Measurements from ENCODE around the gene TUBA1A.
A peak's percentile ranks its signal among the peaks of the same experiment; 100 is the strongest.

TUBA1A gene

GRCh38 chr12:49206389-49206788, 17.5 kb upstream of the TUBA1A start:
- Histone ChIP-seq H3K9me3 (ENCODE audit: severe bottlenecking) (no peaks in the 10 kb centered on the region), H3K27ac (ENCODE audit: poor library complexity, severe bottlenecking) (no peak overlapping the region), H3K36me3 (ENCODE audit: low read depth) (no peaks in the 10 kb centered on the region), H3K4me3 (ENCODE audit: severe bottlenecking) (no peak overlapping the region), H3K27me3 (ENCODE audit: insufficient read depth, poor library complexity, severe bottlenecking) (no peaks in the 10 kb centered on the region), H3K4me1 (ENCODE audit: insufficient read depth, poor library complexity, severe bottlenecking) (peaks cover 9% of the 10 kb centered on the region)
- DNase-seq (ENCODE audit: low spot score) (no peak), ATAC-seq (ENCODE audit: low read depth) (no peak)
- TF ChIP-seq CTCF (IDR thresholded peaks at IDR 0.05; ENCODE audit: poor library complexity, severe bottlenecking): no peak

DNA sequence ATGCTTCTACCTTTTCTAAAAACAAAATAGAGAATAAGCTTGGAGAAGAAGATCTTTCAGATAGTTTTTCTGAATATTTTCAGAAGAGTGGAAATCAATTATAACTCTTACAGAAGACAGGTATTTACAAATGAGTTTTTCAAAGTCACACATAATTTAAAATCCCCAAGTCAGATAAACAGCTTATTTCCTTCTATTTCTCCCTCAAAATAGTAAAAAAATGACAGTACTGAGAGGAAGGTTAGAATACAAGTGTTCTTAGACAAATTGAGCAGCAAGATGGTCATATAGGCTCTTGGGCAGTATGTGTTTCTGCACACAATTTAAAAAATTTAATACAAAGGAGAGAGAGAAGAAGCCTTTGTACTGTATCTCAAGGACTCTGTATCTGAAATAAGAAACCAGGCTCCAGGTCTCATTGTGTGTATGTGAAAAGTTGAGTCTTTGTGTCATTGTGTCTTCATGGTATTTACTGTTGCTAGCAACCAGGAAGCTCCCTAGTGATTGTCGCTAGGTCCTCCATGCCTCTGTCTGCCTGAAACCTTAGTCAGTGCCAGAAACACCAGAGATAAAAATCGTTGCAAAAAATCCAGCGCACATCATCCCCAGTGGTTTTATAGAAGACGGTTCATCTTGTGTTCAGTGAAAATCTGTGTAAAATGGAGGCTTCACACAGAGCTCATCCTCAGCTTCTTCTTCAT, 12.9 kb upstream of the TUBA1A start:
- H3K4me3 ChIP-seq (ENCODE audit: severe bottlenecking): no peak overlapping the region
- H3K4me1 ChIP-seq (ENCODE audit: insufficient read depth, poor library complexity, severe bottlenecking): peaks cover 28% of the 10 kb centered on the region
- peak; percentile 10; the same call in 1 of the 3 replicates for ATAC-seq (ENCODE audit: low read depth)
- no peaks in the 10 kb centered on the region for H3K27me3 ChIP-seq (ENCODE audit: insufficient read depth, poor library complexity, severe bottlenecking)
- TF ChIP-seq CTCF (IDR thresholded peaks at IDR 0.05; ENCODE audit: poor library complexity, severe bottlenecking): no peak
- no peaks in the 10 kb centered on the region for H3K9me3 ChIP-seq (ENCODE audit: severe bottlenecking)
- peak overlapping the region; percentile 49 for H3K27ac ChIP-seq (ENCODE audit: poor library complexity, severe bottlenecking)
- DNase-seq (ENCODE audit: low spot score): no peak
- no peaks in the 10 kb centered on the region for H3K36me3 ChIP-seq (ENCODE audit: low read depth)

DNA sequence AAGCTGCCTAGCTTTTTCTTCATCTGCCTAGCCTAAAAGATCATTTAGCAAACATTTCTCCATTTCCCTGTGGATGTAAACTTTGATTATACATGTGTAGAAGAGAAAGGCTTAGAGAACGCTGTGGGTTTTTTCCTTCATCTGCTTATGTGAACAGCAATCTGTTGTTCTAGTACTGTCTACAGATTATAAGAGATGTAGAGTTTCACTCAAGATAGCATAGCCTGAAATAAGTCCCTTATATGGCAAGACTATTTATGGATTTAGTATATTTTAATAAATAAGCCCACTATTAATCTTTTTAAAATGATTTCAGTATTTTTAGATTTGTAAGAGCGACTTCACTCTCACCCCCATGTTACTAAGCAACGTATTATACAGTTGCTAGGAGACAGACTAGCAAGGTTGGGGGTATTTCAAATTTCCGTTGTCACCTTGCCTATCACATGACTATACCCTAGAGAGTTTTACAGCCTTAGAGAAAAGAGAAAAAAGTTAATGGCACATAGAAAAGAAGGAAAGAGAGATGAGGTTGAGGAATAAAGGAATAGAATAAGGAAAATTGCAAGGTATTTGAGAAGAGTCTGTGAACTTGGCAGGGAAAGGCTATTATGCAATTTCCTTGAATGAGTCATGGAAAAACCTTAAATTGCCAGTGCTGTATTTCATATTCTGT, 12.2 kb upstream of the TUBA1A start:
- peak overlapping the region; percentile 49 for H3K27ac ChIP-seq (ENCODE audit: poor library complexity, severe bottlenecking)
- no peak overlapping the region for H3K4me3 ChIP-seq (ENCODE audit: severe bottlenecking)
- H3K9me3 ChIP-seq (ENCODE audit: severe bottlenecking): no peaks in the 10 kb centered on the region
- no peaks in the 10 kb centered on the region for H3K36me3 ChIP-seq (ENCODE audit: low read depth)
- peaks cover 28% of the 10 kb centered on the region for H3K4me1 ChIP-seq (ENCODE audit: insufficient read depth, poor library complexity, severe bottlenecking)
- DNase-seq (ENCODE audit: low spot score) (no peak), ATAC-seq (ENCODE audit: low read depth) (peak; percentile 68)
- no peaks in the 10 kb centered on the region for H3K27me3 ChIP-seq (ENCODE audit: insufficient read depth, poor library complexity, severe bottlenecking)
- no peak for TF ChIP-seq CTCF (IDR thresholded peaks at IDR 0.05; ENCODE audit: poor library complexity, severe bottlenecking)

DNA sequence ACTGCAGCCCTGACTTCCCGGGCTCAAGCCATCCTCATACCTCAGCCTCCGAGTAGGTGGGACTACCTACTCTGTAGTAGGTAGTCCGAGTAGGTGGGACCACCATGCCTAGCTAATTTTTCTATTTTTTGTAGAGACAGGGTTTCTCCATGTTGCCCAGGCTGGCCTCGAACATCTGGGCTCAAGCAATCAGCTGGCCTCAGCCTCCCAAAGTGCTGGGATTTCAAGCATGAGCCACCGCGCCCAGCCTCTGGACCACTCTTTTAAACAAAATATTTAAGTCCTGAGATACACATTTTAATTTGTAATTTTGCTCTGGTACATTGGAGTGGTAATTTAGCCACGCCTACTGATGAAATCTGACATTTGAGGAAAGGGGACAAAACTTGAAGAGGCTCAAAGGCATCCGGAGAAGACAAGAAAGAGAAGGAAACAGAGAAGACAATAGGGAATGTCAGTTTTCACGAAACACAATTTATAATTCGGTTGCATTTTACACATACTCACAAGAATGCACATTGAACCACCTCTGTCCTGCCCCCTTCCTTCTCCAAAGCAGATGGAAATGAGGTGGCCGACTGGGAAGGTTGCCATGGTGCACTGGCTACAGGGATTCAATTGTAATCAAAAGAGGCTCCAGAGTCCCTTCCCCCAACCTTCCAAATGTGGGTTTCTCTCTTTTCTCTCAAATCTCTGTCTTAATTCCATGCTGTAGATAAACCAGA, 9.7 kb upstream of the TUBA1A start:
- H3K4me3 ChIP-seq (ENCODE audit: severe bottlenecking): no peak overlapping the region
- peak; percentile 78 for ATAC-seq (ENCODE audit: low read depth)
- TF ChIP-seq CTCF (IDR thresholded peaks at IDR 0.05; ENCODE audit: poor library complexity, severe bottlenecking): no peak
- H3K27me3 ChIP-seq (ENCODE audit: insufficient read depth, poor library complexity, severe bottlenecking): no peaks in the 10 kb centered on the region
- H3K27ac ChIP-seq (ENCODE audit: poor library complexity, severe bottlenecking): peak overlapping the region; percentile 56
- H3K36me3 ChIP-seq (ENCODE audit: low read depth): no peaks in the 10 kb centered on the region
- DNase-seq (ENCODE audit: low spot score): peak; percentile 65
- peaks cover 28% of the 10 kb centered on the region for H3K4me1 ChIP-seq (ENCODE audit: insufficient read depth, poor library complexity, severe bottlenecking)
- H3K9me3 ChIP-seq (ENCODE audit: severe bottlenecking): no peaks in the 10 kb centered on the region
